Measurements from ENCODE around the gene UBFD1.

UBFD1 gene

DNA sequence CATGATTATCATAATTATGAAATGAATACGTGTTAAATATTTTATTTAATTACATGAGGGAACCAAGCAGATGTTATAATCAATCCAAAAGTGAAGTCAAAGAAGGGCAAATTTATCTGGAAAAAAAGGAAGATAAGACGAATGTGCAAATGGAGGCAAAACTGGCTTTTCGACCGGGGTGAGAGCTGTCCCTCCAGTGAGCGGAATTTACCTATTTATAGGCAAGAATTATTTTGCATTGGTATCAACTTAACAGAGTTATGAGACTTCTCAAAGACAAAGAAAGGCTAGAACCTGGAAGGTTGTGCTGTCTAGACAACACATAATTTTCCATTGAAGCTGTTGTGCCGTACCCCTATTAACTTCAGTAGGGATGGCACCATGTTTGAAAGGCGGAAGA is 45.8 kb upstream of the UBFD1 start:
- TF ChIP-seq, protein P1, sequence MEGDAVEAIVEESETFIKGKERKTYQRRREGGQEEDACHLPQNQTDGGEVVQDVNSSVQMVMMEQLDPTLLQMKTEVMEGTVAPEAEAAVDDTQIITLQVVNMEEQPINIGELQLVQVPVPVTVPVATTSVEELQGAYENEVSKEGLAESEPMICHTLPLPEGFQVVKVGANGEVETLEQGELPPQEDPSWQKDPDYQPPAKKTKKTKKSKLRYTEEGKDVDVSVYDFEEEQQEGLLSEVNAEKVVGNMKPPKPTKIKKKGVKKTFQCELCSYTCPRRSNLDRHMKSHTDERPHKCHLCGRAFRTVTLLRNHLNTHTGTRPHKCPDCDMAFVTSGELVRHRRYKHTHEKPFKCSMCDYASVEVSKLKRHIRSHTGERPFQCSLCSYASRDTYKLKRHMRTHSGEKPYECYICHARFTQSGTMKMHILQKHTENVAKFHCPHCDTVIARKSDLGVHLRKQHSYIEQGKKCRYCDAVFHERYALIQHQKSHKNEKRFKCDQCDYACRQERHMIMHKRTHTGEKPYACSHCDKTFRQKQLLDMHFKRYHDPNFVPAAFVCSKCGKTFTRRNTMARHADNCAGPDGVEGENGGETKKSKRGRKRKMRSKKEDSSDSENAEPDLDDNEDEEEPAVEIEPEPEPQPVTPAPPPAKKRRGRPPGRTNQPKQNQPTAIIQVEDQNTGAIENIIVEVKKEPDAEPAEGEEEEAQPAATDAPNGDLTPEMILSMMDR (IDR thresholded peaks at IDR 0.05; ENCODE audit: low read length, missing control alignments) = no peak
- H3K4me3 ChIP-seq (replicated peaks; ENCODE audit: low read depth, low read length) = no peak overlapping the region
- DNase-seq (ENCODE audit: low read depth) = no peak

DNA sequence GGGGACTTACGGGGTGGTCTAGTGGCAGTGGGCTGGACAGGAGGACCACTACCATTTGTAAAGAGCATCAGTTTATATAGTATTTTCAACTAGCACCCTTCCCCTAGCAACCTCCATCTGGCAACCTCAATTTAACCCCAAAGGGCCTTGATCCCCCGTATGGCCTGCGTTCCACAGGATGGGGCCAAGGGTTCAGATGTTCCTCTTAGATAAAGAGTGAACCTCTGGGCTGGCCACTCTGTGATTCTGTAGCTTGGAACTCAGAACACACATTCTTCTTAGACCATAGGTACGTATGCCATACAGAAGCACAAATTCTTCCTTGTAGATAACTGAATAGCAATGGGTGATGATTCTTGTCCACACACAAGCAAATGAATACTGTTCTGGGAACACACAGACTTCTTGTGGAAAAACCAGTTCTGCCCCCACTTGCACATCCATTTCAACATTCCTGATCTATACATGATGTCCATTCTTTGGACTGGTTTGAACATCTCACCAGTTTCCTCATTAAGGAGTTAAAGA is 45.3 kb upstream of the UBFD1 start:
- H3K4me3 ChIP-seq (replicated peaks; ENCODE audit: low read depth, low read length) = no peak overlapping the region
- no peak for DNase-seq (ENCODE audit: low read depth)
- TF ChIP-seq, protein P1 (IDR thresholded peaks at IDR 0.05; ENCODE audit: low read length, missing control alignments) = no peak

DNA sequence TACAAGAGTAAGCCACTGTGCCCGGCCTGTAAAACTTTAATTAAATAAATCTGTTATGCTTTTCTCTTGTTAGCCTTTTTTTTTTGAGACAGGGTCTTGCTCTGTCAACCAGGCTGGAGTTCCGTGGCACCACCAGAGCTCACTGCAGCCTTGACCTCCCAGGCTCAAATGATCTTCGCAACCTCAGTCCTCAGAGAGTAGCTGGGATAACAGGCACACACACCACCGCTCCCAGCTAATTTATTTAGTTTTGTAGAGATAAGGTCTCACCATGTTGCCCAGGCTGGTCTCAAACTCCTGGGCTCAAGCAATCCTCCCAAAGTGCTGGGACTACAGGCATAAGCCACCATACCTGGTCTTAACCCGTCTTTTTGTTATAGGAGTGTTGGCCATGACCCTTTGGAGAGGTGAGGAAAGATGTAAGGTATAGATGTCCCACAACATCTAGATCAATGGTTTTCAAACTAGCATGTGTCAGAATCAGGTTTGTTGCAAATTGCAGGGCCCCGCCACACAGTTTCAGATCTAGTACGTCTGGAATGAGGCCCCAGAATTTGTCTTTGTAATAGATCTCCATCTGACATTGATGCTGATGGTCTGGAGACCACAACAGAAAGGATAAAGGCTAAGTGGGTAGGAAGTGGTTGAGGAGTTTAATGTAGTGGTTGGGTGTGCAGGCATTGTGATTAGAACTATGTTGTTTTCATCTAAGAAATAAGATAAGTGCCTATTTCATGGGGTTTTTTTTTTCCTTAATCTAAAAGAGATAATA is 43.0 kb upstream of the UBFD1 start:
- TF ChIP-seq, protein P1 (IDR thresholded peaks at IDR 0.05; ENCODE audit: low read length, missing control alignments) = no peak
- DNase-seq (ENCODE audit: low read depth) = no peak
- no peak overlapping the region for H3K4me3 ChIP-seq (replicated peaks; ENCODE audit: low read depth, low read length)

DNA sequence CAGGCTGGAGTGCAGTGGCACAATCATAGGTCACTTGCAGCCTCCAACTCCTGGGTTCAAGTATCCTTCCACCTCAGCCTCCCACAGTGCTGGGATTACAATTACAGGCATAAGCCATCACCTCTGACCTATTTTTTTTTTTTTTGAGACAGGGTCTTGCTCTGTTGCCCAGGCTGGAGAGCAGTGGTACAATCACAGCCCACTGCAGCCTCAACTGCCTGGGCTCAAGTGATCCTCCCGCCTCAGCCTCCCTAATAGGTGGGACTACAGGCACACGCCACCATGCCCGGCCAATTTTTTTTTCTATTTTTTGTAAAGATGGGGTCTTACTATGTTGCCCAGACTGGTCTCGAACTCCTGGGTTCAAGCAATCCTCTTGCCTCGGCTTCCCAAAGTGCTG is 41.6 kb upstream of the UBFD1 start:
- DNase-seq (ENCODE audit: low read depth) = no peak
- TF ChIP-seq, protein P1 (IDR thresholded peaks at IDR 0.05; ENCODE audit: low read length, missing control alignments) = no peak
- no peak overlapping the region for H3K4me3 ChIP-seq (replicated peaks; ENCODE audit: low read depth, low read length)

DNA sequence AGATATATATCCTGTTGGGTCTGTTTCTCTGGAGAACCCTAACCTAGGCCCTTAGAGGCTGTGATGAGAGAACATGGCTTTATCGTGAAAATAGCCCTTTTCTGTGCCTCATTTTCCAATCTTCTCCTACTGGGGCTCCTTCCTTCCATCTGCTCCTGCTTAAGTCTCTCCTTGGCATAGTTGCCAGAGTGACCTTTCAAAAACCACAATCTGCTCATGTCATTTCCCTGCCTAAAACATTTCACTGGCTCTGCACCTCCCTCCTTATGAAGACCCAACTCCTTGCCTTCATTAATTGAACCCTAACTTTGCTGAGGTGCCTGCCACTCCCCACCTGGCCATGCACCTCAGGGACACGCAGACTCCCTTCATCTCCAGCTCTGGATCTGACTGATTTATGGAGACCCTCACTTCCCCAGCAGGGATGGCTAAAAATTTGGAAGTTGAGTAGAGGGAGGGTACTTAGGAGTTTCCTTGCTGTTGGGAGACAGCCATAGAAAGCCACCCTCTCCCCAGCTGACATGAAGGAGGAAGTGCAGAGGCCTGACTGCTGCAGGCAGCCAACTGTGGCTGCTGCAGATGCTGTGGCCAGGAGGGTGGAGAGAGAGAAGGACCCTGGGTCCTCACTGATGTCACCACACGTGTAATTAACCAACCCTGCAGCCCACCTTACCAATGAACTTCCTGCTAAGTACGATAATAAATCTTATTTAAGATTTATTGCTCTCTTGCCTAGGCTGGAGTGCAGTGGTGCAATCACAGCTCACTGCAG is 41.0 kb upstream of the UBFD1 start:
- no peak overlapping the region for H3K4me3 ChIP-seq (replicated peaks; ENCODE audit: low read depth, low read length)
- TF ChIP-seq, protein P1 (IDR thresholded peaks at IDR 0.05; ENCODE audit: low read length, missing control alignments) = no peak
- no peak for DNase-seq (ENCODE audit: low read depth)

DNA sequence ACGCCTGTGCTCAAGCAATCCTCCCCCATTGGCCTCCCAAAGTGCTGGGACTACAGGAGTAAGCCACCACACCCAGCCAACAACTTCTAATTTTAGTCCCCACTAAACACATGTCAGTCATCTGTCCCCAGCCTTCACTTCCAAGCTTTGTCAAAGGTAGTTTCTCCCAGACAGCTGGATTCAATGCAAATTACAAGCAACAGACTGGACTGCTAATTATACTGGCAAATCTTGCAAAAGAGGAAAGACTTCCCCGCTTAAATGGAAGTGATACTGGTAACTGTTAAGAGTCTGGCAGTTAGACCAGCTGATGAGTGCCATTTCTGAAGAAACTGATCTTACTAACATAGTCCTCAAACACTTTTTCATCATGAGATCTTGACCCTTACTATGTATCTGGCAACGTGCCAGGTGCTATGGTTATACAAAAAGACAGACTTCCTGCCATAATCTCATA is 39.1 kb upstream of the UBFD1 start:
- TF ChIP-seq, protein P1 (IDR thresholded peaks at IDR 0.05; ENCODE audit: low read length, missing control alignments) = no peak
- DNase-seq (ENCODE audit: low read depth) = peak; percentile 45

More for the DNA sequence above, 39.1 kb upstream of the UBFD1 start:
- H3K4me3 ChIP-seq (replicated peaks; ENCODE audit: low read depth, low read length) = no peak overlapping the region

Measured in fibroblast of pulmonary artery (primary cell).